B cell (primary cell): Measurements from ENCODE around the gene ADCY3. TPM values are rescaled to one million over a fixed set of nuclear protein-coding genes. Genes with fewer than 3 reads are reported as not detected.

Source experiments
- ATAC-seq: fragments of 200-7000 bp; cut with Tn5 transposase; one replicate; pipeline ENCODE4 v1.10.0; 2021; ENCODE audit warnings: low read depth, mild to moderate bottlenecking, moderate number of reproducible peaks, moderate library complexity
- CTCF ChIA-PET: fragments of 350-600 bp; sonication (Branson Sonifier 250); formaldehyde crosslinking; loops from one replicate; lab custom pipeline; 2021; ENCODE audit warnings: antibody characterized with exemption, inconsistent platforms; lab: Charles Lee
- POLR2A ChIA-PET: fragments of 350-600 bp; sonication (Branson Sonifier 250); formaldehyde crosslinking; loops from one replicate; lab custom pipeline; 2021; ENCODE audit warnings: antibody characterized with exemption; lab: Charles Lee
- DNase-seq: peaks from one replicate; pipeline ENCODE4 v3.0.0; 2013
- H2AFZ ChIP-seq: 2 replicates; pipeline ENCODE4 v1.6.1; 2012; ENCODE audit warnings: mild to moderate bottlenecking, low read depth, low read length; ENCODE audit not compliant: insufficient read depth, poor library complexity, severe bottlenecking
- H3K27ac ChIP-seq, 2 donors: 1 replicate in 1 of 2; 2 replicates in 1 of 2; pipeline ENCODE4 v1.5.1; 2012 to 2013; ENCODE audit warnings: low read length in 2 of 2, mild to moderate bottlenecking in 2 of 2, moderate library complexity in 1 of 2
- H3K27me3 ChIP-seq, 4 experiments: fragments of 200-600 bp in 1 of 4; sonication (generic) in 1 of 4; replicated peaks in 1 of 4; 1 replicate in 2 of 4; 2 replicates in 2 of 4; pipeline versions ENCODE4 v1.6.1 to v1.7.0; 2013 to 2016; ENCODE audit warnings: low read length in 3 of 4, mild to moderate bottlenecking in 2 of 4, mixed read lengths in 1 of 4, moderate library complexity in 1 of 4; ENCODE audit not compliant: insufficient read depth in 4 of 4, control insufficient read depth in 3 of 4; ENCODE audit errors: control extremely low read depth in 1 of 4
- H3K36me3 ChIP-seq, 2 experiments: replicated peaks in 1 of 2; 1 replicate in 1 of 2; 2 replicates in 1 of 2; pipeline versions ENCODE4 v1.6.1 to v1.7.1; 2013; ENCODE audit warnings: low read length in 1 of 2; ENCODE audit not compliant: insufficient read depth in 2 of 2, control insufficient read depth in 1 of 2; ENCODE audit errors: control extremely low read depth in 1 of 2, extremely low read depth in 1 of 2
- H3K4me1 ChIP-seq, 2 donors: fragments of 200-600 bp in 1 of 2; sonication (generic) in 1 of 2; 1 replicate in 1 of 2; 2 replicates in 1 of 2; pipeline versions ENCODE4 v1.5.1 to v1.6.1; 2013 to 2017; ENCODE audit warnings: low read length in 2 of 2; ENCODE audit not compliant: control insufficient read depth in 2 of 2, insufficient read depth in 2 of 2
- H3K4me2 ChIP-seq: replicated peaks from 2 replicates; pipeline ENCODE3; 2012; ENCODE audit warnings: mild to moderate bottlenecking, low read depth, low read length; ENCODE audit not compliant: poor library complexity, severe bottlenecking
- H3K4me3 ChIP-seq, 5 experiments: fragments of 200-600 bp in 1 of 5; sonication (generic) in 1 of 5; 1 replicate in 3 of 5; 2 replicates in 2 of 5; pipeline versions ENCODE4 v1.5.1 to v1.7.0; 2011 to 2016; ENCODE audit warnings: low read length in 4 of 5, mild to moderate bottlenecking in 4 of 5, low read depth in 2 of 5, control low read depth in 1 of 5, moderate library complexity in 1 of 5; ENCODE audit not compliant: insufficient read depth in 1 of 5; ENCODE audit errors: control extremely low read depth in 1 of 5, extremely low read depth in 1 of 5
- H3K79me2 ChIP-seq: fragments of 200-600 bp; sonication (generic); one replicate; pipeline ENCODE4 v1.6.0; 2016; ENCODE audit warnings: low read length; ENCODE audit not compliant: control insufficient read depth, insufficient read depth
- H3K9ac ChIP-seq: fragments of 200-600 bp; sonication (generic); 2 replicates; pipeline ENCODE4 v1.6.1; 2017; ENCODE audit warnings: mild to moderate bottlenecking, low read length, moderate library complexity
- H3K9me3 ChIP-seq, 3 donors: one replicate each; pipeline versions ENCODE4 v1.6.1 to v1.7.1; 2013; ENCODE audit warnings: low read length in 2 of 3; ENCODE audit not compliant: control insufficient read depth in 2 of 3, insufficient read depth in 1 of 3; ENCODE audit errors: control extremely low read depth in 1 of 3
- H4K20me1 ChIP-seq: 2 replicates; pipeline ENCODE4 v1.6.0; 2012; ENCODE audit warnings: mild to moderate bottlenecking, low read length; ENCODE audit not compliant: insufficient read depth, control insufficient read depth, poor library complexity, severe bottlenecking
- H3K27ac Mint-ChIP-seq: one replicate; pipeline ENCODE4 v1.8.0; 2021; ENCODE audit warnings: mixed read lengths
- H3K27me3 Mint-ChIP-seq: one replicate; pipeline ENCODE4 v1.8.0; 2021; ENCODE audit warnings: mixed read lengths
- H3K4me1 Mint-ChIP-seq: one replicate; pipeline ENCODE4 v1.8.0; 2021; ENCODE audit warnings: mixed read lengths
- H3K4me3 Mint-ChIP-seq: one replicate; pipeline ENCODE4 v1.8.0; 2021; ENCODE audit warnings: mixed read lengths
- H3K9me3 Mint-ChIP-seq: one replicate; pipeline ENCODE4 v1.8.0; 2022; ENCODE audit warnings: mixed read lengths; ENCODE audit not compliant: insufficient read depth
- CTCF ChIP-seq: fragments of 200-600 bp; IDR thresholded peaks from one replicate; pipeline ENCODE4 v1.8.0; 2022; ENCODE audit warnings: antibody characterized with exemption, mild to moderate bottlenecking
- EZH2 ChIP-seq: IDR thresholded peaks from 2 replicates; pipeline ENCODE4 v1.6.1; 2012; ENCODE audit warnings: borderline replicate concordance, low read depth, mild to moderate bottlenecking, moderate library complexity, low read length; ENCODE audit not compliant: insufficient read depth, poor library complexity, severe bottlenecking
- WGBS: methylation state at CpG from one replicate; pipeline ENCODE4 v1.1.5; 2013; ENCODE audit warnings: missing lambda C conversion rate; ENCODE audit not compliant: insufficient coverage; 5-methylcytosine and 5-hydroxymethylcytosine counted together
- intact Hi-C: fragments of 100-400 bp; cut with micrococcal nuclease; formaldehyde crosslinking; loops from one replicate; pipeline ENCODE4 v1.10.0; 2022
- polyA plus RNA-seq: library from polyadenylated mRNA; depleted of rRNA; stranded (reverse); fragments of >200 nt; gene quantifications from 2 replicates; pipeline ENCODE4 v1.2.3, GENCODE V29; 2012
- total RNA-seq, 2 donors: library from RNA; stranded (reverse); fragments of 120-200 nt in 1 of 2; gene quantifications; 1 replicate in 1 of 2; 2 replicates in 1 of 2; pipeline versions ENCODE4 v1.2.3 to v1.2.4, GENCODE V29; 2013 to 2022

The ADCY3 gene
- total and polyA plus RNA-seq, 2 donors (not counting 1 experiment from before 2014, with no cell fraction given), result 48.4 to 73.0 TPM

- no peak for ATAC-seq
- Histone ChIP-seq H3K79me2 (no peaks in the 10 kb centered on the region), H3K27ac (no peak overlapping the region), H2AFZ (no peak overlapping the region), H3K27me3 (no peaks in the 10 kb centered on the region), H4K20me1 (no peaks in the 10 kb centered on the region), H3K36me3 (peaks cover 4 to 12% of the 10 kb centered on the region in 2 experiments), H3K9ac (no peak overlapping the region), H3K4me1 (no peaks in the 10 kb centered on the region), H3K4me3 (no peak overlapping the region), H3K9me3 (peaks cover 0 to 14% (median 0%) of the 10 kb centered on the region in 3 donors), H3K4me2 (no peak overlapping the region)
- TF ChIP-seq CTCF, result no peak
- no peak overlapping the region for H3K4me3 Mint-ChIP-seq
- intact Hi-C loops, result no loop called here
- WGBS, result 100% methylated on average over 3 of the region's 3 CpGs
- no peak for DNase-seq
- POLR2A ChIA-PET, result no interaction called here
- peaks cover 2% of the 10 kb centered on the region for H3K9me3 Mint-ChIP-seq
- no peak overlapping the region for H3K27ac Mint-ChIP-seq
- CTCF ChIA-PET, result no interaction called here
- no peaks in the 10 kb centered on the region for H3K27me3 Mint-ChIP-seq
- H3K4me1 Mint-ChIP-seq, result no peaks in the 10 kb centered on the region
Observed at GRCh38 chr2:24853996-24854395, 66.0 kb downstream of the ADCY3 start.

- TF ChIP-seq EZH2 (no peak), CTCF (no peak)
- no peak for ATAC-seq
- 100% methylated on average over 7 of the region's 9 CpGs for WGBS
- H3K9me3 Mint-ChIP-seq, result peaks cover 2% of the 10 kb centered on the region
- H3K4me1 Mint-ChIP-seq, result no peaks in the 10 kb centered on the region
- no peak overlapping the region for H3K4me2 ChIP-seq
- H3K27ac Mint-ChIP-seq, result no peak overlapping the region
- H3K9me3 ChIP-seq, result peaks cover 0 to 21% (median 4%) of the 10 kb centered on the region in 3 donors
- intact Hi-C loops, result no loop called here
- no peaks in the 10 kb centered on the region for H3K27me3 ChIP-seq
- H3K36me3 ChIP-seq, result peaks cover 4 to 12% of the 10 kb centered on the region in 2 experiments
- H3K79me2 ChIP-seq, result no peaks in the 10 kb centered on the region
- H3K4me3 Mint-ChIP-seq, result no peak overlapping the region
- H4K20me1 ChIP-seq, result no peaks in the 10 kb centered on the region
- no peak overlapping the region for H3K4me3 ChIP-seq
- no peak overlapping the region for H2AFZ ChIP-seq
- no peak for DNase-seq
- CTCF ChIA-PET, result no interaction called here
- no peaks in the 10 kb centered on the region for H3K27me3 Mint-ChIP-seq
- no peaks in the 10 kb centered on the region for H3K4me1 ChIP-seq
- no peak overlapping the region for H3K9ac ChIP-seq
- no peak overlapping the region for H3K27ac ChIP-seq
- POLR2A ChIA-PET, result no interaction called here
Observed at GRCh38 chr2:24853046-24853445, 67.0 kb downstream of the ADCY3 start.
